Ovary (tissue), 9 donors: ENCODE data around the gene GOPC. TPM values are rescaled to one million over a fixed set of nuclear protein-coding genes. Genes with fewer than 3 reads are reported as not detected.

Source experiments
- DNase-seq, 5 donors: peaks; one replicate each; pipeline ENCODE4 v3.0.0-alpha.2; 2019 to 2020
- H3K27ac ChIP-seq, 2 donors: fragments of 200-600 bp; one replicate each; pipeline versions ENCODE4 v1.5.1 to v1.8.0; 2019 to 2022
- H3K27me3 ChIP-seq: fragments of 200-600 bp; one replicate; pipeline ENCODE4 v1.8.0; 2022
- H3K36me3 ChIP-seq: fragments of 200-600 bp; sonication (generic); one replicate; pipeline ENCODE4 v1.5.1; 2019
- H3K4me1 ChIP-seq: one replicate; pipeline ENCODE4 v1.8.1; 2013; ENCODE audit warnings: mild to moderate bottlenecking, moderate library complexity; ENCODE audit not compliant: insufficient read depth
- H3K4me3 ChIP-seq: fragments of 200-600 bp; sonication (generic); one replicate; pipeline ENCODE4 v1.5.1; 2017
- H3K9me3 ChIP-seq, 2 donors: fragments of 200-600 bp in 1 of 2; sonication (generic) in 1 of 2; one replicate each; pipeline versions ENCODE4 v1.5.1 to v1.8.1; 2013 to 2019; ENCODE audit warnings: mild to moderate bottlenecking in 1 of 2, moderate library complexity in 1 of 2
- EP300 ChIP-seq: sonication (generic); formaldehyde crosslinking; IDR thresholded peaks from one replicate; pipeline ENCODE4 v1.6.1; 2017; ENCODE audit warnings: antibody characterized with exemption
- POLR2A ChIP-seq: fragments of 450-650 bp; IDR thresholded peaks from one replicate; pipeline ENCODE4 v1.6.1; 2017; ENCODE audit warnings: antibody characterized with exemption, mild to moderate bottlenecking, moderate library complexity
- WGBS, 3 donors: extraction: QIAGEN DNeasy Blood & Tissue Kit in 1 of 3; methylation state at CpG; one replicate each; pipeline versions ENCODE4 v1.1.5 to v1.1.7; 2013 to 2017; 5-methylcytosine and 5-hydroxymethylcytosine counted together
- intact Hi-C, 4 donors: fragments of 100-400 bp; cut with DNase I; formaldehyde crosslinking; loops; one replicate each; pipeline versions ENCODE4 v1.11.0 to v1.15.1; 2022 to 2023
- polyA plus RNA-seq, 2 donors: library from polyadenylated mRNA; stranded (reverse); fragments of 200-250 nt in 1 of 2; fragments of 350-450 nt in 1 of 2; fragmentation: Illumina TruSeq in 1 of 2; extraction: RNeasy Lipid Tissue Mini Kit (QIAGEN cat#74804) in 1 of 2; gene quantifications; one replicate each; pipeline ENCODE4 v1.2.3, GENCODE V29; 2013 to 2014
- total RNA-seq, 7 donors: library from RNA; depleted of rRNA in 2 of 7; stranded (reverse); fragments of >200 nt in 2 of 7; fragmentation: NEBNext Ultra II Directional in 3 of 7; extraction: Animal tissue kit (Norgen Biotek cat#: 25700) in 3 of 7; gene quantifications; one replicate each; pipeline versions ENCODE4 v1.1.0 to v1.2.4, GENCODE V29; 2016 to 2023
- TF ChIP-seq, protein P1 (sequence below), 3 donors: fragments of 450-650 bp in 2 of 3; fragments of 200-600 bp in 1 of 3; IDR thresholded peaks; one replicate each; pipeline versions ENCODE4 v1.5.1 to v1.8.0; 2016 to 2022; ENCODE audit warnings: antibody characterized with exemption in 3 of 3, mild to moderate bottlenecking in 1 of 3
- donor health status: DM: no; HTN: no; CAD: no; lungs with moderate emphysema.
- donor health status: DM: no; HTN: no; CAD: no.
- donor health status: Bipolar disorder and iron deficiency.
- donor health status: DM: yes; HTN: yes; CAD: no.
- donor health status: DM: no; HTN: no; CAD: no.
- donor health status: DM: yes; HTN: yes; CAD: no.

The GOPC gene
- total and polyA plus RNA-seq, 9 donors: 17.0 to 27.6 (median 24.3) TPM

DNA sequence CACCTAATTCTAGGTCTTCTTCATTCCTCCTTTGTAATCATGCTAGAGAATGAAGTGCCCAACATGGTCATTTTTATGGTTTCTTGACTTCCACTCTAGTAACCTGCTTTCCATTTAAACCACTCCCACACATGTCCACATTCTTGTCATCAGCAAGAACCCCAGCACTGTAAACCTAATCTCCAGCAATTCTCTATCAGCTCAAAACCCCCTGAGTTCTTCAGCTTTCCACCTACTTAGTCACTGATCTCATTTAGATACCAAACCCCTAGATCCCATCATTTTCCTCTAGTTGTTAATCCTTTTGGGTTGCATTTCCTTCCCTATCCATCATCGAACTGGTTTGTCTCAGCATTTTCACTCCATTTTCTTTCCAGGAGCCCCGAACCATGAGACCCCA is 49.7 kb downstream of the GOPC start:
- TF ChIP-seq POLR2A (no peak), EP300 (no peak)
- TF ChIP-seq, protein P1, sequence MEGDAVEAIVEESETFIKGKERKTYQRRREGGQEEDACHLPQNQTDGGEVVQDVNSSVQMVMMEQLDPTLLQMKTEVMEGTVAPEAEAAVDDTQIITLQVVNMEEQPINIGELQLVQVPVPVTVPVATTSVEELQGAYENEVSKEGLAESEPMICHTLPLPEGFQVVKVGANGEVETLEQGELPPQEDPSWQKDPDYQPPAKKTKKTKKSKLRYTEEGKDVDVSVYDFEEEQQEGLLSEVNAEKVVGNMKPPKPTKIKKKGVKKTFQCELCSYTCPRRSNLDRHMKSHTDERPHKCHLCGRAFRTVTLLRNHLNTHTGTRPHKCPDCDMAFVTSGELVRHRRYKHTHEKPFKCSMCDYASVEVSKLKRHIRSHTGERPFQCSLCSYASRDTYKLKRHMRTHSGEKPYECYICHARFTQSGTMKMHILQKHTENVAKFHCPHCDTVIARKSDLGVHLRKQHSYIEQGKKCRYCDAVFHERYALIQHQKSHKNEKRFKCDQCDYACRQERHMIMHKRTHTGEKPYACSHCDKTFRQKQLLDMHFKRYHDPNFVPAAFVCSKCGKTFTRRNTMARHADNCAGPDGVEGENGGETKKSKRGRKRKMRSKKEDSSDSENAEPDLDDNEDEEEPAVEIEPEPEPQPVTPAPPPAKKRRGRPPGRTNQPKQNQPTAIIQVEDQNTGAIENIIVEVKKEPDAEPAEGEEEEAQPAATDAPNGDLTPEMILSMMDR (IDR thresholded peaks at IDR 0.05): no peak
- intact Hi-C loops: no loop called here
- peaks cover 2% of the 10 kb centered on the region for H3K4me1 ChIP-seq
- 87 to 95% (median 93%) methylated on average over 2 of the region's 2 CpGs for WGBS, 3 donors
- H3K4me3 ChIP-seq: no peak overlapping the region
- DNase-seq: no peak
- no peaks in the 10 kb centered on the region for H3K36me3 ChIP-seq
- H3K9me3 ChIP-seq: no peaks in the 10 kb centered on the region
- no peaks in the 10 kb centered on the region for H3K27me3 ChIP-seq
- no peak overlapping the region for H3K27ac ChIP-seq

DNA sequence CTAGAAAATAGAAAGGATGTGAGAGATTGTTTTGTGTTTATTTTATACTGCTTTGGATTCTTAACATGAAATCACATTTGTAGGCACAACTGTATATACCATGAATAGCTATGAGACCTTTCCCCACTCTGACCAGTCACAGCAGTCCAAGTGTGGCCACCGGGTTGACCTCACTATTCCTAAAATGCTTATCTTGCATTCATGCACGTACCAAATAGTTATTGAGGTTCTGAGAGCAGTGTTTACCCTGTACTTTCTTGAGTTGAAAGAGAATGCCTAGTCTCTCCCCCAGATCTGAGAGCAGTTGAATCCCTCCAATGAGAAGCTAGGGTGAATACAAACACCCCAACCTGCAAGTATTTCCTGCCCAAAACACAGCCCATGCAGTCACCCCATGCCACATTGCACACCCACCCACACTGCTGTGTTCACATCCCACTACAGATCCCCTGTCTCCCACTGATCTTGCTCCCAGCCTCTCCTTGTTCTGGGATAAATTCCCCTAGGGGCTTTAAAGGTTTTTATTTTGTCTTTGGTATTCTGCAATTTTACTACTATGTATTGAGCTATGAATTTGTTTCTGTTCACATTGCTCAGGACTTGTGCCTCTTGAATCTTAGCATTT is 51.6 kb downstream of the GOPC start:
- WGBS, 3 donors: 48 to 72% (median 55%) methylated on average over 2 of the region's 2 CpGs
- DNase-seq: no peak
- H3K4me3 ChIP-seq: no peak overlapping the region

DNA sequence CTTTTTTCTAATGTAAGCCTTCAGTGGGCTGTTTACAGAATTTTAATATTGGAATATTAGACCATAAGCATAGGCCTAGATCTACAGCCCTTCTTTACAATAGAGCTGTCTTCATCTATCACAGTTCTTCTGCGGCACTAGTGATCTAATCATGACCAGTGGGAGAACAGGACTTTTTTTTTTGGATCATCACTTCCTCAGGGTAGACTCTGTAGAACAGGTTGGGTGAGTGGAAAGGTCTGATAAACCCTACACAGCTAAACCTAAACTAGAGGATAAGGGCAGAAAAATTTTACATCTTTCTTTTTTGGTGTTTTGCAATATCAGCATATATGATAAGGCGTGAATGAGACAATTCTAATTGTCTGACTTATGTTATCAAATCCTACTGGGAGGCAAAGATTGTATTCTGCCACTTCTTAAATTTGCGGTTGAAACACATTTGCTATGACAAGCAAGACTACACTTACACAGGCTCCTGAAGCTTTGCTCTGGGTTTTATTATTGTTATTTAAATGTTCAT is 52.2 kb downstream of the GOPC start:
- Histone ChIP-seq H3K4me3 (no peak overlapping the region), H3K4me1 (peaks cover 2% of the 10 kb centered on the region), H3K27me3 (no peaks in the 10 kb centered on the region), H3K36me3 (no peaks in the 10 kb centered on the region), H3K27ac (no peak overlapping the region), H3K9me3 (no peaks in the 10 kb centered on the region)
- 96 to 99% (median 98%) methylated on average over 3 of the region's 3 CpGs for WGBS, 3 donors
- intact Hi-C loops: no loop called here
- TF ChIP-seq, protein P1 (IDR thresholded peaks at IDR 0.05): no peak
- no peak for TF ChIP-seq EP300
- TF ChIP-seq POLR2A: no peak
- DNase-seq: no peak

More for the DNA sequence above, 51.6 kb downstream of the GOPC start:
- H3K27ac ChIP-seq: no peak overlapping the region
- no peak for TF ChIP-seq EP300
- no peak for TF ChIP-seq POLR2A
- TF ChIP-seq, protein P1 (IDR thresholded peaks at IDR 0.05): no peak
- H3K27me3 ChIP-seq: no peaks in the 10 kb centered on the region
- H3K36me3 ChIP-seq: no peaks in the 10 kb centered on the region
- H3K4me1 ChIP-seq: peaks cover 2% of the 10 kb centered on the region
- intact Hi-C loops: no loop called here
- H3K9me3 ChIP-seq: no peaks in the 10 kb centered on the region

DNA sequence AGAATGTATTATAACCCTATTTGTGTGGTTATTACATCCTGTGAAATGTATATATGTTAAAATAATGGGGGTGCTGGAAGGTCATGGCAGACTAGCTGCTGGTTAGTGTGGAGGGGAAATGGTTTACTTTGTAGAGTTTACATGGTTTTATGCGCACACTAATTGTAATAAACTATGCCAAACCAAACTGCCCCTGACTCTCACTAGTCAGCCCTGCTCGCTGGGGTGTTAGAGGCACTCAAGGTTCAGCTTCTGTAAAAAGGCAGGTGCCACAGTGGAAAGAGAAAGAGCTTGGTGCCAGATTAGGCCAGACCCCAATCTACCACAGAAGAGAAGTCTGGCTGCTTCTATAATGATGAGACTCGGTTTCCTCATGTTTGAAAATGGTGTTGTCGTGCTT is 52.7 kb downstream of the GOPC start:
- Histone ChIP-seq H3K27ac (no peak overlapping the region), H3K4me3 (no peak overlapping the region), H3K9me3 (no peaks in the 10 kb centered on the region), H3K4me1 (peaks cover 2% of the 10 kb centered on the region), H3K36me3 (no peaks in the 10 kb centered on the region), H3K27me3 (no peaks in the 10 kb centered on the region)
- 97 to 100% (median 97%) methylated on average over 4 of the region's 4 CpGs for WGBS, 3 donors
- TF ChIP-seq, protein P1 (IDR thresholded peaks at IDR 0.05): no peak
- TF ChIP-seq EP300: no peak
- TF ChIP-seq POLR2A: no peak
- intact Hi-C loops: no loop called here
- DNase-seq: no peak
